Body of pancreas (tissue), 4 donors: ENCODE data around the gene CYTIP.

Experiments used
- CTCF ChIP-seq, 7 experiments: fragments of 450-650 bp in 4 of 7; fragments of 200-600 bp in 3 of 7; sonication (generic) in 3 of 7; IDR thresholded peaks; one replicate each; pipeline ENCODE4 v1.5.1; 2016 to 2019; ENCODE audit warnings: antibody characterized with exemption in 7 of 7
- POLR2A ChIP-seq, 3 donors: fragments of 450-650 bp; IDR thresholded peaks; one replicate each; pipeline ENCODE4 v1.6.1; 2016; ENCODE audit warnings: antibody characterized with exemption in 3 of 3, mild to moderate bottlenecking in 2 of 3

GRCh38 chr2:157475722-157476390, 32.0 kb upstream of the CYTIP start:
- TF ChIP-seq CTCF (IDR thresholded peaks at IDR 0.05) (no peak), POLR2A (IDR thresholded peaks at IDR 0.05) (no peak)
